COR-L47 (cell line): ENCODE measurements around the gene CLEC16A.

Experiments
- DNase-seq: peaks from one replicate; lab custom pipeline; 2025; lab: John Stamatoyannopoulos, UW

CLEC16A gene

GRCh38 chr16:11224096-11224893 lies 279.9 kb downstream of the CLEC16A start:
- DNase-seq: no peak

DNA sequence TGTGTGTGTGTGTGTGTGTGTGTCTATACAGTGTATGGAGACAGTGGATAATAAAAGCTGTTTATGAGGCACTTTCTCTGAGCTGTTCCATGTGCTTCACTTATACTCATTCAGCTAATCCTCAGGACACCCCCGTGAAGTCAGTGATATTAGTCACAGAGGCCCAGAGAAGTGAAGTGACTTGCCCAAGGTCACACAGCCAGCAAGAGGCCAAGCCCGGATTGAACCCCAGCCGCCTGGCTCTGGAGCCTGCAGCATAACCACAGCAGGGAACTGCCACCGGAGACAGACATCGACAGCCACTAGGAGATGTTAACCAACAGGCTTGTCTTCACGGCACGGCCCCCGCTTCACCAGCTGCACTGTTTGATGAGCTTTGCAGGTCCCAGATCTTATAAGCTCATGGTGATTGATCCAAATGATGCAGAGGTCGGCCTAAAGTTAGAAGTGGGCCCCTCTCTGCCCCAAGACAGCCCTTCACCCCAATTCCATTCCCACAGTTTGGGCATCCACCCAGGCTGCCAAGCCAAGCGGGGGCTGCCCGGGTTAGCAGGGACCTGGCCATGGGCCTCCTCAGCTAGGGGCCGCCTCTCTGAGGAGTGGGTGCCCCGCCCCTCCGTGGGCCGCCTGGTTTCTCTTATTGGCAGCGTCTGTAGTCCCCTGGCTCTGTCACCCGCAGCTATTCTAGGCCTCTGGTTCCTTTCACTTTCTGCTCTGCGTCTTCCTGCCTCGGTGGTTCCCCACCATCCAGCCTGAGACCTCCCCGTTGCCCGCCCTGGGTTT lies 280.7 kb downstream of the CLEC16A start:
- DNase-seq: no peak

DNA sequence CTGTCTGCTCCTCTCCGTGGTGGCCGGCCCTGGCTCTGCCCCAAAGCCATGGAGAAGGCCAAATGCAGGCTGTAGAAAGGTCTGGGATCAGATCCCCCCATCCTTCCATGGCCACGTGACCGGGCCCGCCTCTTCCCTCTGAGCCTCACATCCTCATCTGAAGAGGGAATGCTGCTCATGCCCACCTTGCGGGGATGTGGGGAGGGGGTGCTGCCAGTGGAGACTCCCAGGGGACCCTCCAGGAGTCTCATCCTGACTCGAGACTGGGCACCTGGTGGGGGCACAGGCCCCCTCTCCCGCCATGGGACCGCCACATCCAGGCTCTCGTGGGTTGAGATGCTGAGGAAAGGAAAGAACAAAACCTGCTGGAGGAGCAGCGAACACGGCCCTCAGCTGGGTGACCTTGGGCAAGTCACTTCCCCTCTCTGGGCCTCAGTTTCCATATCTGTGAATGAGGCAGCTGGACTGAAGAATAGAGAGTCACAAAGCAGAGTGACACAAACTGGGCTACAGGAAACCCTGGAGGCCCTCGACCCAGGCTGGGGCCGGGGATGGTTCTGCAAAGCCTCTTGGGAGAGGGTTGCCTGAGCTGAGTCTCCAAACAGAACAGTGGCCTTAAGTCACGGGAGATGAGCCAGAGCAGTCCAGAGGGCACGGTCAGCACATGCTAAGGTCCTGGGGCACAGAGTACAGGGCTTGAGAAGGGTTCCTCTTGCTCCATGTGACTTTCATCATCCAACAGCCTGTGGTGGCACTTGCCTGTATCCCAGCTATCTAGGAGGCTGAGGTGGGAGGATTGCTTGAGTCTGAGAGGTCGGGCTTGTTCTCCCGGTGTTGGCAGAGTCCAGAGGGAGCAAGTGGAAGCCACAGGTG lies 281.5 kb downstream of the CLEC16A start:
- DNase-seq: no peak

GRCh38 chr16:11229432-11229831 lies 285.1 kb downstream of the CLEC16A start:
- no peak for DNase-seq

- no peak for DNase-seq
Measured at GRCh38 chr16:11229906-11230305, 285.5 kb downstream of the CLEC16A start.

DNA sequence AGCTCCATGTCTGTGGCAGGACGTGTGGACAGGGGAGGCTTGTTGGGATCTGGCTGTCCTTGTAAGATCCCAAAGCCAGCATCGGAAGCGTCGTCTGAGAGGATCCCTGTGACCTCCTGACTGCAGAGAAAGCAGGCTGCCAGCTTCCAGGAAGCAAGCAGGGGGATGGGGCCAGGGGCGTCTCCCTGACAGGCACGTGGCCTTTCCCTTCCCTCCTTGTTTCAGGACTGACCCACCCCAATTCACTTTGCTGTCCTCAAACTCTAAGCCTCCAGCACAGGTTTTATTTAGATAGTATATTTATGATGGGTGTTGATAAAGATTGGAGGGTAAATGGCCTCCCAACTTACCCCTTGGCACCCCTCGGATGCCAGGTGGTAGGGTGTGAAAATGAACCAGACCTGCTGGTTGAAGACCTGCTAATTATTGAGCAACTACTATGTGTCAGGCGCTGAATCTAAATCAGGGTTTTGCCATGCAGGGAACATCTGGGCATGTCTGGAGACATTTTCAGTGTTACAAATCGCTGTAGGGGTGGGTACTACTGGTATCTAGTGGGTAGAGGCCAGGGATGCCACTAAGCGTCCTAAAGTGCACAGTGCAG lies 287.1 kb downstream of the CLEC16A start:
- no peak for DNase-seq
